GM19351 (cell line): ENCODE data around the gene SRSF2.
"Not testable (repeated sequence)": the region's sequence is repeated elsewhere in the genome, so short reads cannot be mapped to it uniquely, and the experiment has no call there.

Experiments
- ATAC-seq: cut with Tn5 transposase; IDR thresholded peaks from one replicate; pipeline ENCODE4 v1.9.1; 2021; ENCODE audit warnings: mild to moderate bottlenecking, moderate library complexity; ENCODE audit not compliant: unreplicated experiment

Gene SRSF2

DNA sequence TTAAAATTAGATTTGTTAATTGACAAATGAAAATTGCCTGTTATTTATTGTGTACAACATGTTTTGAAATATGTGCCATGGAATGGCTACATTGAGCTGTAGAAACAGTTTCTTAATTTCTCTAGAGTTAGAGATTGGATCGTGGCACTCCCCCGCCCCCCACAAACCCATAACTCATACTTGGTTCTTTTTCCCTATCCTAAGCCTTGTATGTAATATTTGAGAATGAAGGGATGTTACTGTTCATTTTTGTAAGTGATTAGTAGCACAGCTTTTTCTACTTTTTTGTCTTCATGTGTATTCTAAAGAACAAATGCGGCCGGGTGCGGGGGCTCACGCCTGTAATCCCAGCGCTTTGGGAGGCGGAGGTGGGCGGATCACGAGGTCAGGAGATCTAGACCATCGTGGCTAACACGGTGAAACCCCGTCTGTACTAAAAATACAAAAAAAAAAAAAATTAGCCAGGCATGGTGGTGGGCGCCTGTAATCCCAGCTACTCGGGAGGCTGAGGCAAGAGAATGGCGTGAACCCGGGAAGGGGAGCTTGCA, 2.5 kb upstream of the SRSF2 start:
- ATAC-seq = not testable (repeated sequence)

DNA sequence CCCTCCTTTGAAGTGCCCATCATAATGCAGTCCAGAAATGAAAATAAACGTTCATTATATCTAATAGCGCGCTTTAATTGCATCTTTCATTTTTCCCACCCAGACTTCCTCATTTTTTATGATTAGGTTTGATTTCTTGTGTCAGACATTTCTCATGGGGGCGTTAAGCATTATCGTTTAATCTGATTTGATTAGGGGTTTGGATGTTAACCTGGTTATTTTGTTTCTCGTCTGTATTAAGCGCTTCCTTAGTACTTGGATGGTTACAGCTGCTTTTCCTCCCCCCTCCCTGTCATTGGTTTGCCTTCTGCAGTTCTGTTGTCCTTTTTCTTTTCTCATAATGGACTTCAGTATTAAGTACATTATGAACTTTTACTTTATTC, 1.3 kb upstream of the SRSF2 start:
- no peak for ATAC-seq

DNA sequence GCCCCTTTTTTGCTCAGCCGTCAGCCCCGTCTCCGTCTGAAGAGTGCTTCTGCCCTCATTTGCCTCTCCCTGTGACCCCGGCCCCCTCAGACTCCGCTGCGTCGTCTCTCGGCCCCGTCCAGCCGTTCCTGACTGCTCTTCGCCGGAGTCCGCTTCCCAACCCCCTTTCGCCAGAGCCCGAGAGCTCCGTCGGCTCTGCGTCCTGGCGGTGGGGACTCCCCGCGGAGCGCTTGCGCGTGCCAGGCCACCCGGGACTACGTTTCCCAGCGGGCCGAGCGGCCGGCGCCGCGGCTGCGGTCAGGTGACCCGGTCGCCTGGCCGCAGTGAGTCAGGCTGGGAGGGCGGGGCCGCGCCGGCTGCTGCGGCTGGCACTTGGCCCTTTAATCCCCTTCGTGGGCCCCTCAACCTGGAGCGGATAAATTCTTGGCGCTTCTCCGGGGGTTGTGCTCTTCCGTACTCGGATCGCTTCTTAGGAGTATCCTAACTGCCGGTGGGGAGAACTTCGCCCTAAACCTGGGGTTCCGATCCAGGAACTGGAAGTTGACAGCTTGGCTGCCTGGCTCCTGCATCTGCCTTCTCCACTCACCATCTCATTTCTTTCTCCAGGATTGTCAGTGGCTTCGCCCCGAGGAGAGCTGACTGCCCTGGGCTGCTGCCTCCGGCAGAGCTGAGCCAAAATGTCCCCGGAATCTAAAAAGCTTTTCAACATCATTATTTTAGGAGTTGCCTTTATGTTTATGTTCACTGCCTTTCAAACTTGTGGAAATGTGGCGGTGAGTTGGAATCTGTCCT, 741 bp upstream of the SRSF2 start, which contains the start of gene MFSD11:
Gene MFSD11 (plus strand): TSS at position 444 of the 792 bp plus-strand sequence. CDS start 234 bp downstream, at position 678.
- peak; percentile 64 for ATAC-seq

DNA sequence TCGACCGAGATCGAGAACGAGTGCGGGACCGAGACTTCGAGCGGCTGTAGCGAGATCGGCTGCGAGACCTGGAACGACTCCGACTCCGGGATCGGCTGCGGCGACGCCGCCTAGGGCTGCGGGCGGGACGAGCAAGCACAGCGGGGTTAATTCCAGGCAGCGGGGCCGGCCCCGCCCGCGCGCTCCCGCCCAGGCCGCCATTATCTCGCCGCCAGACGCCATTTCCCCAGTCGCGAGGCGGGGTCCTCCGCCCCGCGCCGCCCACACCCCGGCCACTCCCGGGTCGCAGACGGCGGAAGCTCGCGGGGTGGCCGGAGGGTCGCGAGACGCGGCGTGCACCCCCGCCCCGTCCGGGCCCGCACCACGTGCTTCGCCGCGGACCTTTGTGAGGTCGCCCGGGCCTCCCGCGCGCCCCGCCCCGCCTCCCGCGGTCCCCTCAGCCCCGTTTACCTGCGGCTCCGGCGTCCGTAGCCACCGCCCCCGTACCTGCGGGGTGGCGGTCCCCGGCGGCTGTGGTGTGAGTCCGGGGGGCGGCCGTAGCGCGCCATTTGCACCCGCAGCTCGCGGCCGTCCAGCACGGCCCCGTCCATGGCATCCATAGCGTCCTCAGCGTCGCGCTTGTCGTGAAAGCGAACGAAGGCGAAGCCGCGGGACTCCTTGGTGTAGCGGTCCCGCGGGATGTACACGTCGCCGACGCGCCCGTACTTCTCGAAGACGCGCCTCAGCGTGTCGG, 616 bp downstream of the SRSF2 start:
- peak; percentile 2 for ATAC-seq

DNA sequence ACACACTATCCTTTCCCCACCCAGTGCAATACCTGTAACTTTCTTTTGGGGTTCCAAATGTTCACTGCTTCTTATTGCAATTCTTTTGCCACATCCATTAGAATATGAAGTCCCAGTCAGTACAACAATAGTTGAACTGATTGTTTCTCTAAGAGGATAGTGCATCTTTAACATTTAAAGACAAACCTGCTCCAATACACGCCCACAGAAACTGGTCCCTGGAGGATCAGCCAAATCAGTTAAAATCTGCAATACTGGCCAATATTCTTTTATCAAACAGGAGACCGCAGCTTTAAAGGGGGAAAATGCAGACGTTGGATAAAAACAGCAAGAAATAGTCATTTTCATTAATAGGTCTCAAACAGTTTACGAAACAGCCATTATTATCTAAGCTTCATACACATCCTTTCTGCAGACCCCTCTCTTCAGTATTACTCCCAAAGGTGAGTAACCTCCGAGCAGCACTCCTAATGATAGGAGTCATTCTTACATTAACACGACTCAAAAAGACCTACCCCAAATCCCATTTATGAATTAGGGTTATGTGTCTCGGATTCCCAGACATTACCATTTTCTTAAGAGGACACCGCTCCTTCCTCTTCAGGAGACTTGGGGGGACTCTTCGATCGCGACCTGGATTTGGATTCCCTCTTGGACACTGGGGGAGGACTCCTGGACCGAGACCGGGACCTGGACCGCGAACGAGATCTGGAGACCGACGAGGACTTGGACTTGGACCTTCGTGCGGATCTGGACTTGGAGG, 1.4 kb downstream of the SRSF2 start:
- ATAC-seq = no peak

DNA sequence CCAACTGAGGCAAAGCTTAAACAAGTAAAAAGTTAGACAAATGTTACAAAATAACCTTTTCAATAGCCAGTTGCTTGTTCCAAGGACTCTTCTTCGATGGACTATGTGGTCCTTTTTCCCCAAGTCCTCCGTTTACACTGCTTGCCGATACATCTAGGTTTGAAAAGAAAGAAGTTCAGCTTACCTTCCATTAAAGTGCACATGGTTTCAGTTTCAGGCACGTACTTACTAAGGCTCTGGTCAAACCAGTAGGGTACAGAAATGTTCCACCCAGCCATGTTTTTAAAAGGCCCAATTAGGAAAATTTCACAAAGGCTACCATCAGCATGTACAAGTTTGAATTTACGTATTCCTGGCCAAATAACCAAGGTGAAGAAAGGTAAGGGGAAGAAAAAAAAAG, 2.1 kb downstream of the SRSF2 start:
- no peak for ATAC-seq

DNA sequence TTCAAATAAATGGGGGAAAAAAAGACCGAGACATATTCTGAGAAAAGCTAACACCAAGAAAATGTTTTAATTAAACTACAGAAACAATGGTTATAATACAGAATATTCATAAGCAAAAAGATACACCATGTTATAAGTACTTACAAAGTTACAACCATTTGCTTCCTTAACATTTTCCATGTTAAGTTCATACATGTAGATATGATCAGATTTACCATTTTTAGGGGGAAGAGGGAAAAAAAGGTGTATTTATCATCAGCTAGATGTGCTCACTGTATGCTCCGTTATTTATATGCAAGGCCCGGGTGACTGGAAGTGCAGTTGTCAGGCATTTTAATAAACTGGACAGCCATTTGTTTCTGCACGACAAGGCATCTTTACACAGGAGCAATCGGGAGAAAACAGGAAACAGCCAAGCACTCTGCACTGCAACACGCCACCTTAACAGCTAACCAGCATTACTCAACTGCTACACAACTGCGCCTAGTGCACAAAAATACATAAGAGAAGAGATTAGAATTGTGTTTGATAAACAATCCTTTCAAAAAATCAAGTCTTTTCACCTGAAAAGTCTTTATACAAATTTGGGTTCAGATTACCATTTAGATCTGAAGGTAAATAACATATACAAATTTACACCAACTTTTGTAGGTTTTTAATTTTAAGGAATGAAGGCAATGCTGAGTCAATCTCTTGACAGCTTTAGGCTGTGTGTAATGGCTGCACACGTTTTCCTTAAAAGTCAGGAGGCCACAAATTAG, 2.9 kb downstream of the SRSF2 start:
- no peak for ATAC-seq

DNA sequence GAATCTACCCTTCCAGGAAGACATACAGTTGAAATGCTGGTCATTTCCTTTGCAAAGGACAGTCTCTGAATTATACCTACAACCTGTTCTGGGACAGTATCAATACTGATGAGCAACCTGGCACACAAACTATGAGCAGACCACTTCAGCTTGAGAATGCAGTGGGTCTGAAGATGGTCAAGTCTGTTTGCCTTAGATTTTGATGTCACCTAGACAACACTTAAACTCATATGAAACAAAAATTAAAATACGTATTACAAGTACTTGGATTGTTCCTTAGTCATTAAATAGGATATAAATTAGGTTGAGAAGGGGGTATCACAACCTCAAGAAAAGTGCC, 3.5 kb downstream of the SRSF2 start:
- ATAC-seq = no peak

DNA sequence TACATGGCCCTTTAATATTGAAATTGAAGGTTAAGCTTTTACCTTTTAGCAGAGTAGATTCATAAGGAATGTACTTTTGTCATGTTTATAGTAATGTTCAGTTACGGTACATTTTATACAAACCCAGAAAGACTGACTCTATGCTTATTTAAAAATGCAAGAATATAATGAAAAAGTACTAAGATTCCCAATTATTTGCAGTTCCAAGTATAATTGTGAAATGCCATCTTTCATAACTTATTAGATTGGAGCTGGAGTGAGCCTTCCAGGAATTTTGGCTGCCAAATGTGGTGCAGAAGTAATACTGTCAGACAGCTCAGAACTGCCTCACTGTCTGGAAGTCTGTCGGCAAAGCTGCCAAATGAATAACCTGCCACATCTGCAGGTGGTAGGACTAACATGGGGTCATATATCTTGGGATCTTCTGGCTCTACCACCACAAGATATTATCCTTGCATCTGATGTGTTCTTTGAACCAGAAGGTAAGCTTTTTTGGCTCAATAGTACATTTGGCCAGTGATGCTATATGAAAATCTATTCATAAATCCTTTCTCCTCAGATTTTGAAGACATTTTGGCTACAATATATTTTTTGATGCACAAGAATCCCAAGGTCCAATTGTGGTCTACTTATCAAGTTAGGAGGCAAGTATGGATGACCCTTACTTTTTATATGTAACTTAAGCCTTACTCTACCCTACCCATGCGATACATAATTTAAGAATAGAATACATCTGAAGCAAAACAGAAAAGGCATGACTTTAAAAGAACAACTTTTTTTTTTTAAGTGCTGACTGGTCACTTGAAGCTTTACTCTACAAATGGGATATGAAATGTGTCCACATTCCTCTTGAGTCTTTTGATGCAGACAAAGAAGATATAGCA, 4.2 kb downstream of the SRSF2 start:
- ATAC-seq = no peak

DNA sequence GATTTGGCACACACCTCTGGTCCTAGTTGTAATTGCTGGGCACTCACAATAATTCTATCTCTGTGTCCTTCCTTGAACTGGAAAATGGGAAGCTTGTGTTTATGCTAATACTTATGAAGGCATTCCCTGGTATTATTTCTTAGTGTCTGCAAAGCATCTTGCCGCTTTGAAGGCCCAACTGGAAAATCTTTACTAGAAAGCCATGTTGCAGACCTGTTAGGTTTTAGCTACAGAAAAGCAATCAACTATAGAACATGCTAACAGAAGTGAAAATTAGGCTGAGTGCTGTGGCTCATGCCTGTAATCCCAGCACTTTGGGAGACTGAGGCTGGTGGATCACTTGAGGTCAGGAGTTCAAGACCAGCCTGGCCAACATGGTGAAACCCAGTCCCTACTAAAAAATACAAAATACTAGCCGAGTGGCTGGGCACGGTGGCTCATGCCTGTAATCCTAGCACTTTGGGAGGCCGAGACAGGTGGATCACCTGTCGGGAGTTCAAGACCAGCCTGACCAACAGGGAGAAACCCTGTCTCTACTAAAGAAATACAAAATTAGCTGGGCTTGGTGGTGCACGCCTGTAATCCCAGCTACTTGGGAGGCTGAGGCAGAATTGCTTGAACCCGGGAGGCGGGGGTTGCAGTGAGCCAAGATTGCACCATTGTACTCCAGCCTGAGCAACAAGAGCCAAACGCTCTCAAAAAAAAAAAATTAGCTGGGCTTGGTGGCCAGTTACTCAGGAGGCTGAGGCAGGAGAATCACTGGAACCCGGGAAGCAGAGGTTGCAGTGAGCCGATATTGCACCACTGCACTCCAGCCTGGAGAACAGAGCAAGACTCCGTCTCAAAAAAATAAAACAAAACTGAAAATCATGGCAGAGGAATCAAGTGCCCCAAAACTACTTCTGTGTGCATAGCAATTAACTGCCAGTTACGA, 5.1 kb downstream of the SRSF2 start:
- not testable (repeated sequence) for ATAC-seq

DNA sequence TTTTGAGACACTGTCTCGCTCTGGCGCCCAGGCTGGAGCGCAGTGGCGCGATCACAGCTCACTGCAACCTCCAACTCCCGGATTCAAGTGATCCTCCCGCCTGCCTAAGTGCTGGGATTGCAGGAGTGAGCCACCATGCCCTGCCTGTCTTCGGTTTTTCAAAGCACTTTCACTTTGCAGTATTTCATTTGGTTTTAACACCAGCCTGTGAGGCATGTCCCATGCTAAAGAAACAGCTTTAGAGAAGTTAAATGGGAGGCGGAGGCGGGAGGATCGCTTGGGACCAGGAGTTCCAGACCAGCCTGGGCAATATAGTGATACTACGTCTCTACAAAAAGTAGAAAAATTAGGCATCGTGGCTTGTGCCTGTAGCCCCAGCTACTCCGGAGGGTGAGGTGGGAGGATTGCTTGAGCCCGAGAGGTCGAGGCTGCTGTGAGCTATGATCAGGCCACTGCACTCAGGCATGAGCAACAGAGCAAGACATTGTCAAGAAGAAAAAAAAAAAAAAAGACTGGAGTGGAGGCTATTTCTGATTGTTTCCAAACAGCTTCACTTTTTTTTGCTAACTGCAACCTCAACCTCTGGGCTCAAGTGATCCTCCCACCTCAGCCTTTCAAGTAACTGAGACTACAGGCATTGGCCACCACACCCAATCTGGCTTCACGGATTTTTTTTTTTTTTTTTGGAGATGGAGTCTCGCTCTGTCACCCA, 9.2 kb downstream of the SRSF2 start:
- no peak for ATAC-seq

DNA sequence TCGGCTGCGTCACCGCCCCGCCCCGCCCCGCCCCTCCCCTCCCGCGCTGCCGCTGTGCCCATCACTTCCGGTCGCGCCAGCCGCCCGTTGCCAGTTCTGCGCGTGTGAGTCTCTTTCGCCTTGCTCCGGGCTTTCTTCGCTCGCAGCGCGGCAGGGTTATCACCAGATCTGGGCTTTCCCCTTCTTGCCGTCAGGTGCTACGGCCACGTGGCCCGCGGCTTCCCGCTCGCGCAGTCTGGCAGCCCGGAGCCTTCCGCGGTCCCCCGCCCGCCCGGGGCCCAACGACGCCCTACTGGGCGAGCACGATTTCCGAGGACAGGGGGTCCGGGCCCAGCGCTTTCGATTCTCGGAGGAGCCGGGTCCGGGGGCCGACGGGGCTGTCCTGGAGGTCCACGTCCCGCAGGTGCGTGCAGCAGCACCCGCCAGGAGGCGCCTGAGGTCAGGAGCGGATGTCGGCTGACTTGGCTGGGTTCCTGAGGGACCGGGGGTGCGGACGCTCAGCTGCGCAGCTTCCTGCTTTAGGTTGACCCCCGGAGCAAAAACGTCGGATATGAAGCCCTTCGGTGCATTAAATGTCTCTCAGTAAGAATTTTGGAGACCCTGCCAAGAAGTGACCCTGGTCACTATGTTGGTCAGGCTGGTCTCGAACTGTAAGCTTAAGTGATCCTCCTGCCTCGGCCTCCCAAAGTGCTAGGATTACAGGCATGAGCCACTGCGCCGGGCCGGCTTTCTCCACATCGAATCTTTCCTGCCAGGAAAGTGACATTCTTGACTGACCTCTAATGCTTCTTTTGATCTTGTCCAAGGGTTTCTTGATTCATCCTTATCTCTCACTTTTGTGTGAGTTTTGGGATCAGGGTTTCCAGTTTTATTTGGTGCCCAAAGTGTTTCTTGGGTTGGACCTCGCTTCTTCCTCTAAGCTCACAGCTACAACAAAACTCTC, 10.1 kb downstream of the SRSF2 start, which contains the start of gene METTL23:
Gene METTL23 (plus strand): TSS at position 64 of the 943 bp plus-strand sequence. CDS start 2,872 bp downstream, outside the sequence.
- peak; percentile 40 for ATAC-seq

DNA sequence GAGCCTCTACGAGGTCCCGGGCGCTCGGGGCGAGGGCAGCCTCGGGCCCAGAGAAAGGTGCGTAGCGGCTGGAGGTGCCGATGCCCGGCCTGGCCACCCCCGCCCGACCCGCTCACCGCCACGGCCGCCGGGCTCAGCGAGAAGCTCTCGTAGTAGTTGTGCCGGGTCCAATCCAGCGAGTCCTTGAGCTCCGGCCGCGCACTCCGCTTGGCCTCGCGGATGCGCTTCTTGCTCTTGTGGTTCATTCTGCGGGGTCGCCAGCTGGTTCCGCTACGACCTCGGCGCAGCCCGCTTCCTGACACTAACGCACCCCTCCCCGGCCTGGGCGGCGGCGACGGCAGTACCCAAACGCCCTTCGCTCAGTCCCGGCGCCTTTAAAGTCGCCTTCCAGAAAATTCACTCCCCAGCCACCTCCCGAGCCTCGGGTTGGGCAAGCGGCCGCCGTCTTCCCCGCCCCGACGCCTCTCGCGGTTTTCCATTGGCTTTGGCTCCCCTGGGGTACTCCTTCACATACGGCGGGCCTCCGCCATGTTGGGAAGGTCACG, 10.8 kb downstream of the SRSF2 start, which contains the start of gene JMJD6:
Gene JMJD6 (minus strand): TSS at position 376 of the 545 bp plus-strand sequence. CDS start 131 bp downstream, at position 245.
- ATAC-seq = peak; percentile 62

DNA sequence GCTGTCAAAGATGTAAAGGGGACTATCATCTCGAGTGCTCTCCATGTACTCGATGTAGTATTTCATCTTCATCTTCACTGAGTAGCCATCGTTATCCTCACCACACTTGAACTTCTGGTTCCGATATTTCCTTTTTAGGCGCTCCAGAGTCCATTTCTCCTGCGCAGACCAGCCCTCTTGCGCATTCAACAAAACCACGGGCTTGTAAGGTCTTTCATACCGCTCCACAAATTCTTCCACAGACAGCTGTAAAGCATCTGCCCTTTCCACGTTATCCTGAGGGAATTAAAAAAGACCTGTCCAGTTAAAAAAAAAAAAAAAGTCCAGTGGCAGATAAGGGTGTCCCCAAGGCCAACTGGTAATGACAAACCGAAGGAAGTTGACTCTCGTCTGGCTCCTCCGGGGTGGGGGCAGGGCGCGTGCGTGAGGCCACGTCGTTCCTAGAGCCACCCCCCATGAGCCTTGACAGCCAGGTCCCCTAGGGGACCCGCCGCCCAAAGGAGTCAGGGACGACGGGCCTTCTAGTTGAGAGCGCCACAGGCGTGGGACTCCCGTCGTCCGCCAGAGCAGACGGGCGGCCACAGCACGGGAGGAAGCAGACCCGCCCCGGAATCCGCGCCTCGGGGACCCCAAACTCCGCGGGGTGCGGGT, 11.4 kb downstream of the SRSF2 start:
- ATAC-seq = peak; percentile 39

DNA sequence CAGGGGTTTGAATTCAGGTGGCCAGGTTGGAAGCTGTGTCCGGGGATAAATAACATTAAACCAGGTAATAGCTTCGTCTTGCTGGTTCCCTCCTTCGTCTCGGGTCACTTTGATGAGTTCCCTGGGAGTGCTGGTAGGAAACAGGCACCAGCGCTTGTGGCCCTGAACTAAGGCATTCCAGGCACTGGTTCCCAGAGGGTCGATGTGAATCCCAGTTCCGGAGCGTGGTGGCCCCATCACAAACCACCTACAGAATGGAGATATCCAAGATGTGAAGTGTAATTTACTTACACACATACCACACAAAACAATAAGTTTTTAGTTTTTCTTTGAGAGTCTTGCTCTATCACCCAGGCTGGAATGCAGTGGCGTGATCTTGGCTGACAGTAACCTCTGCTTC, 13.3 kb downstream of the SRSF2 start:
- no peak for ATAC-seq

DNA sequence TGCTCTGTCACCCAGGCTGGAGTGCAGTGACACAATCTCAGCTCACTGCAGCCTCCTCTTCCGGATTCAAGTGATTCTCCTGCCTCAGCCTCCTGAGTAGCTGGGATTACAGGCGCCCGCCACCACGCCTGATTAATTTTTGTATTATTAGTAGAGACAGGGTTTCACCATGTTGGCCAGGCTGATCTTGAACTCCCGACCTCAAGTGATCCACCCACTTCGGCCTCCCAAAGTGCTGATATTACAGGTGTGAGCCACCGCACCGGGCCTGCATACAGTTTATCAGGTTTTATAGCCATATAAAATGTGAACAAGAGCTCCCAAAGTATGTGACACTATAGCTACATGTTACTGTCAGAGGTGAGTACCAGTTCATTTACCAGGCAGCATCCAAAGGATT, 14.2 kb downstream of the SRSF2 start:
- ATAC-seq = not testable (repeated sequence)
